Mesenchymal stem cell (in vitro differentiated cells and primary cell): ENCODE data around the gene SPAG8.

Experiments used
- DNase-seq: peaks from one replicate; pipeline ENCODE4 v3.0.0-alpha.2; 2013
- H2AFZ ChIP-seq: one replicate; pipeline ENCODE4 v1.6.1; 2013; ENCODE audit warnings: low read depth, mild to moderate bottlenecking, control low read depth, inconsistent platforms, low read length, moderate library complexity
- H2AK5ac ChIP-seq: 2 replicates; pipeline ENCODE4 v1.6.1; 2013; ENCODE audit warnings: low read length, moderate library complexity, mild to moderate bottlenecking, inconsistent platforms; ENCODE audit not compliant: severe bottlenecking
- H2BK120ac ChIP-seq: one replicate; pipeline ENCODE4 v1.6.1; 2013; ENCODE audit warnings: low read depth, mild to moderate bottlenecking, inconsistent platforms, low read length, moderate library complexity
- H2BK12ac ChIP-seq, 2 experiments: one replicate each; pipeline ENCODE4 v1.6.1; 2013; ENCODE audit warnings: inconsistent platforms in 2 of 2, low read length in 2 of 2, mild to moderate bottlenecking in 2 of 2, moderate library complexity in 2 of 2, control low read depth in 1 of 2
- H2BK15ac ChIP-seq: one replicate; pipeline ENCODE4 v1.6.1; 2013; ENCODE audit warnings: mild to moderate bottlenecking, low read depth, inconsistent platforms; ENCODE audit not compliant: poor library complexity, severe bottlenecking
- H2BK5ac ChIP-seq: 2 replicates; pipeline ENCODE4 v1.6.1; 2013; ENCODE audit warnings: low read depth, mild to moderate bottlenecking, low read length, control low read depth, inconsistent platforms; ENCODE audit not compliant: poor library complexity, severe bottlenecking
- H3K14ac ChIP-seq, 2 experiments: one replicate each; pipeline ENCODE4 v1.6.1; 2013; ENCODE audit warnings: inconsistent platforms in 2 of 2, low read length in 2 of 2, control low read depth in 1 of 2, mild to moderate bottlenecking in 1 of 2, moderate library complexity in 1 of 2
- H3K18ac ChIP-seq, 2 experiments: one replicate each; pipeline ENCODE4 v1.6.1; 2013; ENCODE audit warnings: inconsistent platforms in 2 of 2, low read length in 2 of 2, control low read depth in 1 of 2, low read depth in 1 of 2, mild to moderate bottlenecking in 1 of 2
- H3K23ac ChIP-seq, 2 experiments: one replicate each; pipeline ENCODE4 v1.6.1; 2013; ENCODE audit warnings: inconsistent platforms in 2 of 2, low read length in 2 of 2, mild to moderate bottlenecking in 2 of 2, moderate library complexity in 2 of 2, control low read depth in 1 of 2
- H3K27ac ChIP-seq: 2 replicates; pipeline ENCODE4 v1.5.1; 2013; ENCODE audit warnings: mild to moderate bottlenecking, moderate library complexity, low read length, control low read depth, inconsistent platforms; ENCODE audit not compliant: poor library complexity, severe bottlenecking
- H3K27me3 ChIP-seq, 2 experiments: 2 replicates each; pipeline versions ENCODE4 v1.6.1 to v1.7.0; 2013; ENCODE audit warnings: low read length in 2 of 2, mild to moderate bottlenecking in 2 of 2, moderate library complexity in 2 of 2, control low read depth in 1 of 2, inconsistent platforms in 1 of 2; ENCODE audit not compliant: control insufficient read depth in 1 of 2, insufficient read depth in 1 of 2
- H3K36me3 ChIP-seq, 2 experiments: 2 replicates each; pipeline versions ENCODE4 v1.6.1 to v1.7.0; 2013; ENCODE audit warnings: low read length in 2 of 2, control low read depth in 1 of 2, inconsistent platforms in 1 of 2, low read depth in 1 of 2, mild to moderate bottlenecking in 1 of 2; ENCODE audit not compliant: insufficient read depth in 2 of 2, control insufficient read depth in 1 of 2
- H3K4ac ChIP-seq, 2 experiments: one replicate each; pipeline ENCODE4 v1.6.1; 2013; ENCODE audit warnings: inconsistent platforms in 2 of 2, low read length in 2 of 2, mild to moderate bottlenecking in 2 of 2, moderate library complexity in 2 of 2, control low read depth in 1 of 2, low read depth in 1 of 2
- H3K4me1 ChIP-seq: 2 replicates; pipeline ENCODE4 v1.6.1; 2013; ENCODE audit warnings: low read depth, low read length, control low read depth; ENCODE audit not compliant: control insufficient read depth, insufficient read depth
- H3K4me2 ChIP-seq: 2 replicates; pipeline ENCODE4 v1.6.1; 2013; ENCODE audit warnings: low read length, mild to moderate bottlenecking, inconsistent platforms; ENCODE audit not compliant: poor library complexity, severe bottlenecking
- H3K4me3 ChIP-seq, 2 experiments: 2 replicates each; pipeline versions ENCODE4 v1.5.1 to v1.7.0; 2013; ENCODE audit warnings: low read length in 2 of 2, mild to moderate bottlenecking in 2 of 2, control low read depth in 1 of 2, low read depth in 1 of 2; ENCODE audit not compliant: insufficient read depth in 1 of 2
- H3K79me1 ChIP-seq: replicated peaks from 2 replicates; pipeline ENCODE4 v1.6.1; 2013; ENCODE audit warnings: mild to moderate bottlenecking, control low read depth, low read length, inconsistent platforms; ENCODE audit not compliant: poor library complexity, severe bottlenecking
- H3K9ac ChIP-seq: 2 replicates; pipeline ENCODE4 v1.7.0; 2013; ENCODE audit warnings: mild to moderate bottlenecking, low read length, moderate library complexity
- H3K9me3 ChIP-seq: 2 replicates; pipeline ENCODE4 v1.7.0; 2013; ENCODE audit warnings: mild to moderate bottlenecking, low read length; ENCODE audit not compliant: control insufficient read depth
- H4K8ac ChIP-seq: one replicate; pipeline ENCODE4 v1.6.1; 2013; ENCODE audit warnings: inconsistent platforms, mild to moderate bottlenecking, low read length, moderate library complexity
- H4K91ac ChIP-seq: one replicate; pipeline ENCODE4 v1.6.1; 2013; ENCODE audit warnings: mild to moderate bottlenecking, low read length, inconsistent platforms
- WGBS: methylation state at CpG from one replicate; pipeline ENCODE4 v1.1.7; 2013; ENCODE audit warnings: mixed read lengths; 5-methylcytosine and 5-hydroxymethylcytosine counted together

The SPAG8 gene

GRCh38 chr9:35854091-35854762, 42.2 kb upstream of the SPAG8 start:
- Histone ChIP-seq H3K4me1 (no peaks in the 10 kb centered on the region), H4K91ac (no peak overlapping the region), H3K18ac (no peak overlapping the region), H3K4me2 (no peak overlapping the region), H2BK120ac (no peak overlapping the region), H3K4ac (no peak overlapping the region), H3K27me3 (peaks cover 0 to 26% of the 10 kb centered on the region in 2 experiments), H2BK12ac (no peak overlapping the region), H3K9me3 (no peaks in the 10 kb centered on the region), H3K36me3 (peaks cover 11 to 12% of the 10 kb centered on the region in 2 experiments), H4K8ac (no peak overlapping the region), H3K23ac (no peak overlapping the region), H3K79me1 (no peaks in the 10 kb centered on the region), H2BK15ac (no peak overlapping the region), H3K14ac (no peak overlapping the region), H2AFZ (no peak overlapping the region), H3K27ac (no peak overlapping the region), H2BK5ac (no peak overlapping the region), H2AK5ac (no peak overlapping the region), H3K4me3 (no peak overlapping the region), H3K9ac (no peak overlapping the region)
- DNase-seq, result no peak
- WGBS, result 85% methylated on average over 3 of the region's 7 CpGs

- Histone ChIP-seq H3K4me1 (no peaks in the 10 kb centered on the region), H3K4ac (no peak overlapping the region), H3K4me2 (no peak overlapping the region), H3K4me3 (no peak overlapping the region), H2AK5ac (no peak overlapping the region), H3K27me3 (peaks cover 0 to 19% of the 10 kb centered on the region in 2 experiments), H3K23ac (no peak overlapping the region), H2BK15ac (no peak overlapping the region), H2BK120ac (no peak overlapping the region), H3K36me3 (peaks cover 12 to 14% of the 10 kb centered on the region in 2 experiments), H4K8ac (no peak overlapping the region), H2BK5ac (no peak overlapping the region), H3K27ac (no peak overlapping the region), H3K79me1 (no peaks in the 10 kb centered on the region), H2AFZ (no peak overlapping the region), H3K18ac (no peak overlapping the region), H3K9ac (no peak overlapping the region), H2BK12ac (no peak overlapping the region), H4K91ac (no peak overlapping the region), H3K14ac (no peak overlapping the region), H3K9me3 (no peaks in the 10 kb centered on the region)
- 86% methylated on average over 25 of the region's 25 CpGs for WGBS
- DNase-seq, result no peak
Observed at GRCh38 chr9:35852876-35853865, 41.1 kb upstream of the SPAG8 start.

GRCh38 chr9:35852267-35852815, 40.3 kb upstream of the SPAG8 start:
- H2AFZ ChIP-seq, result no peak overlapping the region
- H2AK5ac ChIP-seq, result no peak overlapping the region
- no peaks in the 10 kb centered on the region for H3K9me3 ChIP-seq
- H2BK120ac ChIP-seq, result no peak overlapping the region
- H3K79me1 ChIP-seq, result no peaks in the 10 kb centered on the region
- no peak overlapping the region for H3K27ac ChIP-seq
- no peak overlapping the region for H3K14ac ChIP-seq
- H3K4me2 ChIP-seq, result no peak overlapping the region
- H3K4me3 ChIP-seq, result no peak overlapping the region
- peaks cover 13 to 15% of the 10 kb centered on the region in 2 experiments for H3K36me3 ChIP-seq
- no peak overlapping the region for H4K8ac ChIP-seq
- H3K27me3 ChIP-seq, result peaks cover 0 to 16% of the 10 kb centered on the region in 2 experiments
- H3K9ac ChIP-seq, result no peak overlapping the region
- no peak overlapping the region for H3K4ac ChIP-seq
- H3K18ac ChIP-seq, result no peak overlapping the region
- no peak overlapping the region for H4K91ac ChIP-seq
- no peak overlapping the region for H2BK12ac ChIP-seq
- WGBS, result 100% methylated on average over 2 of the region's 2 CpGs
- no peak overlapping the region for H2BK5ac ChIP-seq
- H3K4me1 ChIP-seq, result peaks cover 4% of the 10 kb centered on the region
- H2BK15ac ChIP-seq, result no peak overlapping the region
- H3K23ac ChIP-seq, result no peak overlapping the region
- no peak for DNase-seq
